HL-60 (cell line): ENCODE measurements around the gene MID1IP1.

ENCODE experiments used
- DNase-seq, 2 experiments: peaks; one replicate each; pipeline ENCODE4 v3.0.0-alpha.2; 2010 to 2020; ENCODE audit warnings: low read depth in 1 of 2, low spot score in 1 of 2
- H3K27ac ChIP-seq: fragments of 250-450 bp; sonication (Bioruptor Pico); replicated peaks from 2 replicates; pipeline ENCODE4 v1.5.1; 2020; ENCODE audit warnings: mild to moderate bottlenecking, moderate library complexity
- H3K27me3 ChIP-seq: fragments of 250-450 bp; sonication (Bioruptor Pico); 2 replicates; pipeline ENCODE4 v1.5.1; 2021; ENCODE audit warnings: mild to moderate bottlenecking, moderate library complexity; ENCODE audit not compliant: insufficient read depth, poor library complexity, severe bottlenecking
- H3K4me3 ChIP-seq: replicated peaks from 2 replicates; pipeline ENCODE4 v1.5.1; 2011; ENCODE audit warnings: mild to moderate bottlenecking, control low read depth, low read length; ENCODE audit not compliant: insufficient read depth
- CTCF ChIP-seq: IDR thresholded peaks from one replicate; pipeline ENCODE4 v1.5.1; 2011; ENCODE audit warnings: low read length, control low read depth, inconsistent platforms; ENCODE audit not compliant: insufficient read depth
- GABPA ChIP-seq: IDR thresholded peaks from 2 replicates; pipeline ENCODE4 v1.6.1; 2012; ENCODE audit warnings: low read depth
- POLR2AphosphoS5 ChIP-seq: IDR thresholded peaks from 2 replicates; pipeline ENCODE4 v1.6.1; 2012; ENCODE audit warnings: low read depth
- REST ChIP-seq: IDR thresholded peaks from 2 replicates; pipeline ENCODE4 v1.6.1; 2012; ENCODE audit warnings: low read depth; ENCODE audit not compliant: insufficient replicate concordance
- SPI1 ChIP-seq: IDR thresholded peaks from 2 replicates; pipeline ENCODE4 v1.6.1; 2012; ENCODE audit warnings: low read depth, mild to moderate bottlenecking, borderline replicate concordance

Gene MID1IP1

GRCh38 chrX:38837389-38837788, 36.1 kb downstream of the MID1IP1 start:
- Histone ChIP-seq H3K27ac (no peak overlapping the region), H3K27me3 (no peaks in the 10 kb centered on the region), H3K4me3 (no peak overlapping the region)
- TF ChIP-seq GABPA (no peak), POLR2AphosphoS5 (no peak), REST (no peak), SPI1 (no peak), CTCF (no peak)
- DNase-seq = no peak

- DNase-seq = no peak
- no peaks in the 10 kb centered on the region for H3K27me3 ChIP-seq
- no peak overlapping the region for H3K4me3 ChIP-seq
- no peak for TF ChIP-seq POLR2AphosphoS5
- TF ChIP-seq GABPA = no peak
- TF ChIP-seq SPI1 = no peak
- no peak for TF ChIP-seq REST
- no peak for TF ChIP-seq CTCF
- H3K27ac ChIP-seq = no peak overlapping the region
These were observed 38.0 kb downstream of the MID1IP1 start for GRCh38 chrX:38839277-38839676.

GRCh38 chrX:38839944-38840343, 38.7 kb downstream of the MID1IP1 start:
- TF ChIP-seq SPI1 (no peak), POLR2AphosphoS5 (no peak), REST (no peak), CTCF (no peak), GABPA (no peak)
- no peak for DNase-seq
- H3K27me3 ChIP-seq = no peaks in the 10 kb centered on the region

More at GRCh38 chrX:38839944-38840343, 38.7 kb downstream of the MID1IP1 start:
- H3K4me3 ChIP-seq = no peak overlapping the region
- H3K27ac ChIP-seq = no peak overlapping the region
